Upper lobe of left lung (tissue), 6 donors: Measurements from ENCODE around the gene OSBPL7. TPM values are rescaled to one million over a fixed set of nuclear protein-coding genes. Genes with fewer than 3 reads are reported as not detected.
A peak's percentile ranks its signal among the peaks of the same experiment; 100 is the strongest.

Experiments
- ATAC-seq, 2 donors: fragments of 200-7000 bp; cut with Tn5 transposase; one replicate each; pipeline ENCODE4 v1.9.1; 2022; ENCODE audit warnings: mild to moderate bottlenecking in 2 of 2, moderate library complexity in 2 of 2; ENCODE audit not compliant: low FRiP score in 2 of 2
- DNase-seq, 2 donors: peaks; one replicate each; pipeline ENCODE4 v3.0.0-alpha.2; 2019 to 2020
- H3K27ac ChIP-seq, 4 donors: fragments of 200-600 bp; sonication (generic); one replicate each; pipeline ENCODE4 v1.5.1; 2016 to 2019
- H3K27me3 ChIP-seq, 4 donors: fragments of 200-600 bp; sonication (generic); one replicate each; pipeline ENCODE4 v1.5.1; 2017 to 2019
- H3K36me3 ChIP-seq, 4 donors: fragments of 200-600 bp; sonication (generic); one replicate each; pipeline ENCODE4 v1.5.1; 2016 to 2019
- H3K4me1 ChIP-seq, 4 donors: fragments of 200-600 bp; sonication (generic); one replicate each; pipeline ENCODE4 v1.5.1; 2018 to 2019
- H3K4me3 ChIP-seq, 4 donors: fragments of 200-600 bp; sonication (generic); one replicate each; pipeline ENCODE4 v1.5.1; 2017 to 2019; ENCODE audit warnings: mild to moderate bottlenecking in 2 of 4, moderate library complexity in 1 of 4
- H3K9me3 ChIP-seq, 4 donors: fragments of 200-600 bp; sonication (generic); one replicate each; pipeline ENCODE4 v1.5.1; 2018 to 2019
- CTCF ChIP-seq, 6 experiments: fragments of 450-650 bp in 4 of 6; fragments of 200-600 bp in 2 of 6; sonication (generic) in 2 of 6; IDR thresholded peaks; one replicate each; pipeline ENCODE4 v1.5.1; 2016 to 2019; ENCODE audit warnings: antibody characterized with exemption in 6 of 6
- EP300 ChIP-seq, 4 donors: sonication (generic); formaldehyde crosslinking; IDR thresholded peaks; one replicate each; pipeline ENCODE4 v1.5.1; 2017; ENCODE audit warnings: antibody characterized with exemption in 4 of 4, control low read depth in 2 of 4
- POLR2A ChIP-seq, 4 donors: fragments of 450-650 bp; IDR thresholded peaks; one replicate each; pipeline ENCODE4 v1.5.1; 2016 to 2017; ENCODE audit warnings: antibody characterized with exemption in 4 of 4, mild to moderate bottlenecking in 2 of 4
- POLR2AphosphoS5 ChIP-seq, 2 donors: sonication (generic); formaldehyde crosslinking; IDR thresholded peaks; one replicate each; pipeline ENCODE4 v1.5.1; 2017; ENCODE audit warnings: antibody characterized with exemption in 2 of 2
- WGBS, 2 donors: methylation state at CpG; one replicate each; pipeline ENCODE4 v1.1.5; 2017 to 2018; 5-methylcytosine and 5-hydroxymethylcytosine counted together
- total RNA-seq, 6 donors: library from RNA; depleted of rRNA in 4 of 6; stranded (reverse); fragments of >200 nt in 4 of 6; gene quantifications; one replicate each; pipeline versions ENCODE4 v1.1.0 to v1.2.1, GENCODE V29; 2016 to 2021
- donor health status: DM: no; HTN: no; CAD: no; lungs with moderate emphysema.
- donor health status: DM: no; HTN: yes; CAD: no; lungs with severe emphysema.

OSBPL7 gene
- total RNA-seq, 6 donors from 2014 or later: 10.7 to 44.0 (median 19.3) TPM

GRCh38 chr17:47852113-47852949, 30.7 kb upstream of the OSBPL7 start:
- peaks cover 22 to 39% (median 29%) of the 10 kb centered on the region in 4 donors for H3K4me1 ChIP-seq
- H3K27me3 ChIP-seq: peaks cover 0 to 43% (median 5%) of the 10 kb centered on the region in 4 donors
- H3K36me3 ChIP-seq: peaks cover 0 to 9% (median 0%) of the 10 kb centered on the region in 4 donors
- no peak overlapping the region for H3K4me3 ChIP-seq
- TF ChIP-seq CTCF (IDR thresholded peaks at IDR 0.05) (no peak), POLR2AphosphoS5 (IDR thresholded peaks at IDR 0.05) (no peak), POLR2A (IDR thresholded peaks at IDR 0.05) (no peak), EP300 (IDR thresholded peaks at IDR 0.05) (no peak)
- ATAC-seq (no peak), DNase-seq (no peak)
- no peaks in the 10 kb centered on the region for H3K9me3 ChIP-seq
- WGBS, 2 donors: 60 to 61% methylated on average over 32 of the region's 32 CpGs
- H3K27ac ChIP-seq: peak overlapping the region in 3 of 4 donors; percentile 50 to 82 (median 71)

- Histone ChIP-seq H3K4me1 (peaks cover 26 to 45% (median 34%) of the 10 kb centered on the region in 4 donors), H3K36me3 (peaks cover 0 to 13% (median 0%) of the 10 kb centered on the region in 4 donors), H3K4me3 (peak overlapping the region in 3 of 4 donors; percentile 42 to 53 (median 50)), H3K27me3 (peaks cover 0 to 49% (median 8%) of the 10 kb centered on the region in 4 donors), H3K9me3 (no peaks in the 10 kb centered on the region), H3K27ac (peak overlapping the region in 3 of 4 donors; percentile 50 to 82 (median 71))
- TF ChIP-seq CTCF (IDR thresholded peaks at IDR 0.05) (no peak), POLR2A (IDR thresholded peaks at IDR 0.05) (no peak), EP300 (IDR thresholded peaks at IDR 0.05) (no peak), POLR2AphosphoS5 (IDR thresholded peaks at IDR 0.05) (no peak)
- 49 to 52% methylated on average over 11 of the region's 11 CpGs for WGBS, 2 donors
- ATAC-seq (no peak), DNase-seq (no peak)
Measured at GRCh38 chr17:47851764-47852112, 30.1 kb upstream of the OSBPL7 start.

- 5 to 11% methylated on average over 25 to 68 of the region's 71 CpGs for WGBS, 2 donors
- no peaks in the 10 kb centered on the region for H3K9me3 ChIP-seq
- peak; percentile 85 to 92 for DNase-seq
- peaks cover 0 to 52% (median 8%) of the 10 kb centered on the region in 4 donors for H3K27me3 ChIP-seq
- peak; percentile 84 to 86 for ATAC-seq
- peak within 1 kb of the TSS; percentile 5 to 53 (median 46) for H3K4me3 ChIP-seq
- H3K4me1 ChIP-seq: peaks cover 26 to 42% (median 35%) of the 10 kb centered on the region in 4 donors
- peak within 1 kb of the TSS; percentile 50 to 82 (median 61) for H3K27ac ChIP-seq
- peaks cover 0 to 13% (median 0%) of the 10 kb centered on the region in 4 donors for H3K36me3 ChIP-seq
- TF ChIP-seq POLR2A (IDR thresholded peaks at IDR 0.05) (peak in 1 of 4 donors; percentile 65), CTCF (IDR thresholded peaks at IDR 0.05) (peak in 2 of 6 experiments; percentile 46 to 55), EP300 (IDR thresholded peaks at IDR 0.05) (no peak), POLR2AphosphoS5 (IDR thresholded peaks at IDR 0.05) (peak in 1 of 2 donors; percentile 56)
Measured at GRCh38 chr17:47850692-47851573, 29.3 kb upstream of the OSBPL7 start, which contains the start of gene SP6. TSS of gene SP6 (minus strand) at chr17:47851163. CDS start at chr17:47848429, 2,734 bp downstream.

GRCh38 chr17:47850373-47850691, 28.7 kb upstream of the OSBPL7 start:
- 38 to 62% methylated on average over 9 of the region's 9 CpGs for WGBS, 2 donors
- H3K4me3 ChIP-seq: peak overlapping the region in 3 of 4 donors; percentile 42 to 53 (median 50)

More at GRCh38 chr17:47850373-47850691, 28.7 kb upstream of the OSBPL7 start:
- no peak for TF ChIP-seq CTCF (IDR thresholded peaks at IDR 0.05)
- TF ChIP-seq POLR2A (IDR thresholded peaks at IDR 0.05): no peak
- TF ChIP-seq EP300 (IDR thresholded peaks at IDR 0.05): no peak
- TF ChIP-seq POLR2AphosphoS5 (IDR thresholded peaks at IDR 0.05): no peak
- no peak for DNase-seq
- peaks cover 0 to 13% (median 0%) of the 10 kb centered on the region in 4 donors for H3K36me3 ChIP-seq
- peak in 1 of 2 donors; percentile 4 for ATAC-seq
- H3K4me1 ChIP-seq: peaks cover 28 to 42% (median 34%) of the 10 kb centered on the region in 4 donors
- H3K9me3 ChIP-seq: no peaks in the 10 kb centered on the region
- peak overlapping the region in 3 of 4 donors; percentile 50 to 82 (median 71) for H3K27ac ChIP-seq
- H3K27me3 ChIP-seq: peaks cover 0 to 52% (median 8%) of the 10 kb centered on the region in 4 donors
